ENCODE data around the gene EDC4. TPM values are rescaled to one million over a fixed set of nuclear protein-coding genes. Genes with fewer than 3 reads are reported as not detected.

EDC4 gene
- total and polyA plus RNA-seq, 2 of the 13 experiments (the other 11 are each of a cell fraction or from before 2014, with no cell fraction given): 51.4 to 59.1 TPM

DNA sequence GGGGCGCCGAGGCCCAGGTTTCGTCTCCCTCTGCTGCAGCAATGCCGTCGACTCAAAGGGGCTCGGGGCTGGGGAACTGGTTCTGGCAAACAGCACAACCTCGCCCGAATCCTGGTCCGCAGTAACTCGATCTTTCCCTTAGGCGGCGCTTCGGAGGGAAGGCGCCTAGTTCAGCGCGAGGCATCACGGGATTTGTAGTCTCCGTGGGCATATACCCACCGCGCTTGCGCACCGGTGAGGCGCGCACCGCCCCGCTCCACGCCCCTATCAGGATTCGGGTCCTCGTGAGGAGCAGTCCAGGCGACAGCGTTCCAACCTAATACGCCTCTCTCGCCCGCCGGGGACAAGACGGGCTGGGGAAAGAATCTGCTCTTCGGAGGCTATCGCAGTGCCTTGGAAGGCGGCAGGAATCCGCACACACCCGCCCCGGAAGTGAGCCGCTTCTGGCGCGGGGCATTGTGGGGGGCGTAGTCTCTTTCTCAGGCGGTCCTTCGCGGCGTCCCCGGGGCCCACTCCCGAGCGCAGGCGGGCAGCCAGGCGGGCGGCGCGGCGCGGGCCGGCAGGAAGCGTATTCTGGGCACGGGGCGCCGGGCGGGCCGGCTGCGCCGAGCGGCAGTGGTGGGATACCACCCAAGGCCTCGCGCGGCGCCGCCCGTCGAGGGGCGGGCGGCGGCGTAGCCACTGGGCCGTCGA lies 30.9 kb upstream of the EDC4 start, which contains the start of gene THAP11 (continued):
- TF ChIP-seq ZXDC (CRISPR knock-in tag; IDR thresholded peaks at IDR 0.05) (no peak; the same call in 1 of the 2 replicates), SRF (IDR thresholded peaks at IDR 0.05; ENCODE audit: low read depth, low read length) (0 out of 2 replicates have a peak, but pooled peaks have one; percentile 57), NR2F2 (IDR thresholded peaks at IDR 0.05; ENCODE audit: borderline replicate concordance, low read depth) (no peak), MED13 (CRISPR knock-in tag; IDR thresholded peaks at IDR 0.05) (no peak), ZNF605 (CRISPR knock-in tag; IDR thresholded peaks at IDR 0.05) (0 out of 2 replicates have a peak, but pooled peaks have one; percentile 5), TFDP1 (CRISPR knock-in tag; IDR thresholded peaks at IDR 0.05; ENCODE audit: borderline replicate concordance) (peak; percentile 81), SRSF1 (optimal IDR thresholded peaks at IDR 0.05; ENCODE audit: low read depth, low read length) (peak; percentile 89), HMGXB4 (CRISPR knock-in tag; IDR thresholded peaks at IDR 0.05; ENCODE audit: borderline replicate concordance in 1 of 2, low read depth in 1 of 2) (peak; percentile 51 to 94), ZNF263 (CRISPR knock-in tag; IDR thresholded peaks at IDR 0.05) (peak; percentile 24; the same call in 1 of the 2 replicates), MIER3 (CRISPR knock-in tag; IDR thresholded peaks at IDR 0.05; ENCODE audit: borderline replicate concordance) (peak; percentile 84), KMT2B (CRISPR knock-in tag; IDR thresholded peaks at IDR 0.05) (peak; percentile 78), NAIF1 (CRISPR knock-in tag; IDR thresholded peaks at IDR 0.05; ENCODE audit: borderline replicate concordance) (no peak), CREM (IDR thresholded peaks at IDR 0.05) (peak; percentile 97), CREM (CRISPR knock-in tag; IDR thresholded peaks at IDR 0.05) (no peak), RBM39 (IDR thresholded peaks at IDR 0.05; ENCODE audit: low read depth, low read length, poor library complexity, severe bottlenecking) (no peak), CAMTA2 (CRISPR knock-in tag; IDR thresholded peaks at IDR 0.05; ENCODE audit: borderline replicate concordance) (no peak), KLF12 (CRISPR knock-in tag; IDR thresholded peaks at IDR 0.05; ENCODE audit: borderline replicate concordance) (peak; percentile 87), FIP1L1 (IDR thresholded peaks at IDR 0.05; ENCODE audit: borderline replicate concordance, insufficient read depth, low read depth, low read length) (0 out of 2 replicates have a peak, but pooled peaks have one; percentile 81), IRF2 (CRISPR knock-in tag; IDR thresholded peaks at IDR 0.05) (peak; percentile 96), SMAD3 (CRISPR knock-in tag; IDR thresholded peaks at IDR 0.05) (peak; percentile 79; the same call in 1 of the 2 replicates), HOXA7 (CRISPR knock-in tag; IDR thresholded peaks at IDR 0.05) (no peak), ZNF766 (CRISPR knock-in tag; IDR thresholded peaks at IDR 0.05; ENCODE audit: borderline replicate concordance) (no peak)
- TF ChIP-seq, protein P1, sequence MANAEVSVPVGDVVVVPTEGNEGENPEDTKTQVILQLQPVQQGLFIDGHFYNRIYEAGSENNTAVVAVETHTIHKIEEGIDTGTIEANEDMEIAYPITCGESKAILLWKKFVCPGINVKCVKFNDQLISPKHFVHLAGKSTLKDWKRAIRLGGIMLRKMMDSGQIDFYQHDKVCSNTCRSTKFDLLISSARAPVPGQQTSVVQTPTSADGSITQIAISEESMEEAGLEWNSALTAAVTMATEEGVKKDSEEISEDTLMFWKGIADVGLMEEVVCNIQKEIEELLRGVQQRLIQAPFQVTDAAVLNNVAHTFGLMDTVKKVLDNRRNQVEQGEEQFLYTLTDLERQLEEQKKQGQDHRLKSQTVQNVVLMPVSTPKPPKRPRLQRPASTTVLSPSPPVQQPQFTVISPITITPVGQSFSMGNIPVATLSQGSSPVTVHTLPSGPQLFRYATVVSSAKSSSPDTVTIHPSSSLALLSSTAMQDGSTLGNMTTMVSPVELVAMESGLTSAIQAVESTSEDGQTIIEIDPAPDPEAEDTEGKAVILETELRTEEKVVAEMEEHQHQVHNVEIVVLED (CRISPR knock-in tag; IDR thresholded peaks at IDR 0.05; ENCODE audit: borderline replicate concordance): peak; percentile 86
